ENCODE results near the gene MYH1.

MYH1 gene

GRCh38 chr17:10518271-10519037 lies at the start of gene MYH1:
MYH1 (minus strand) TSS chr17:10518542; CDS start chr17:10516642, 1,900 bp downstream.
- no peak within 1 kb of the TSS for H3K4me3 ChIP-seq (ENCODE audit: low read depth, low read length)
- no peak for DNase-seq
- H3K36me3 ChIP-seq (replicated peaks): no peaks in the 10 kb centered on the region
- H3K27me3 ChIP-seq (replicated peaks): no peaks in the 10 kb centered on the region
- in situ Hi-C loops (cut with HindIII; ENCODE audit: low pct_ligation_motif_present, low sequenced_read_pairs): no loop called here
- no peak for TF ChIP-seq CTCF (IDR thresholded peaks at IDR 0.05; ENCODE audit: low read depth, low read length, missing control alignments)
- no peak within 1 kb of the TSS for H3K27ac ChIP-seq

GRCh38 chr17:10563991-10564660 lies 45.8 kb upstream of the MYH1 start:
- TF ChIP-seq CTCF (IDR thresholded peaks at IDR 0.05; ENCODE audit: low read depth, low read length, missing control alignments): no peak
- Histone ChIP-seq H3K36me3 (replicated peaks) (no peaks in the 10 kb centered on the region), H3K27ac (no peak overlapping the region), H3K4me3 (ENCODE audit: low read depth, low read length) (no peak overlapping the region), H3K27me3 (replicated peaks) (no peaks in the 10 kb centered on the region)
- in situ Hi-C loops (cut with HindIII; ENCODE audit: low pct_ligation_motif_present, low sequenced_read_pairs): no loop called here
- no peak for DNase-seq

GRCh38 chr17:10558049-10558448 lies 39.7 kb upstream of the MYH1 start:
- no peak for DNase-seq
- no peak overlapping the region for H3K27ac ChIP-seq
- H3K36me3 ChIP-seq (replicated peaks): no peaks in the 10 kb centered on the region
- in situ Hi-C loops (cut with HindIII; ENCODE audit: low pct_ligation_motif_present, low sequenced_read_pairs): no loop called here
- H3K4me3 ChIP-seq (ENCODE audit: low read depth, low read length): no peak overlapping the region
- no peak for TF ChIP-seq CTCF (IDR thresholded peaks at IDR 0.05; ENCODE audit: low read depth, low read length, missing control alignments)
- no peaks in the 10 kb centered on the region for H3K27me3 ChIP-seq (replicated peaks)

- in situ Hi-C loops (cut with HindIII; ENCODE audit: low pct_ligation_motif_present, low sequenced_read_pairs): no loop called here
- no peak for DNase-seq
- TF ChIP-seq CTCF (IDR thresholded peaks at IDR 0.05; ENCODE audit: low read depth, low read length, missing control alignments): no peak
- Histone ChIP-seq H3K4me3 (ENCODE audit: low read depth, low read length) (no peak overlapping the region), H3K27me3 (replicated peaks) (no peaks in the 10 kb centered on the region), H3K27ac (no peak overlapping the region), H3K36me3 (replicated peaks) (no peaks in the 10 kb centered on the region)
Observed at GRCh38 chr17:10557422-10557821, 39.1 kb upstream of the MYH1 start.

- in situ Hi-C loops (cut with HindIII; ENCODE audit: low pct_ligation_motif_present, low sequenced_read_pairs): no loop called here
- H3K36me3 ChIP-seq (replicated peaks): no peaks in the 10 kb centered on the region
- no peak for TF ChIP-seq CTCF (IDR thresholded peaks at IDR 0.05; ENCODE audit: low read depth, low read length, missing control alignments)
- H3K27me3 ChIP-seq (replicated peaks): no peaks in the 10 kb centered on the region
- H3K27ac ChIP-seq: no peak overlapping the region
- no peak for DNase-seq
- no peak overlapping the region for H3K4me3 ChIP-seq (ENCODE audit: low read depth, low read length)
Observed at GRCh38 chr17:10556301-10557005, 38.1 kb upstream of the MYH1 start.
